Keratinocyte (primary cell): ENCODE data around the gene DESI2. TPM values are rescaled to one million over a fixed set of nuclear protein-coding genes. Genes with fewer than 3 reads are reported as not detected.

ENCODE experiments used
- DNase-seq: peaks from one replicate; pipeline ENCODE4 v3.0.0-alpha.2; 2011; ENCODE audit warnings: low read depth, missing footprints, low spot score
- FAIRE-seq: peaks from 2 replicates; lab custom pipeline; 2011; peaks lifted over from hg19 to GRCh38; lab: Jason Lieb, UNC
- H2AFZ ChIP-seq: 2 replicates; pipeline ENCODE4 v1.6.0; 2012; ENCODE audit warnings: low read length, control low read depth, inconsistent platforms; ENCODE audit not compliant: control insufficient read depth
- H3K27ac ChIP-seq: 2 replicates; pipeline ENCODE4 v1.5.1; 2011; ENCODE audit warnings: low read length; ENCODE audit not compliant: control insufficient read depth, insufficient read depth
- H3K27me3 ChIP-seq: 3 replicates; pipeline ENCODE4 v1.6.0; 2011; ENCODE audit warnings: low read length; ENCODE audit not compliant: control insufficient read depth, insufficient read depth; ENCODE audit errors: extremely low read depth
- H3K36me3 ChIP-seq, 2 experiments: 2 replicates in 1 of 2; 3 replicates in 1 of 2; pipeline ENCODE4 v1.5.1; 2011; ENCODE audit warnings: low read length in 2 of 2, mild to moderate bottlenecking in 1 of 2; ENCODE audit not compliant: control insufficient read depth in 2 of 2, insufficient read depth in 2 of 2; ENCODE audit errors: extremely low read depth in 1 of 2
- H3K4me1 ChIP-seq: 3 replicates; pipeline ENCODE4 v1.5.1; 2011; ENCODE audit warnings: low read length; ENCODE audit not compliant: control insufficient read depth, insufficient read depth; ENCODE audit errors: extremely low read depth
- H3K4me2 ChIP-seq: 3 replicates; pipeline ENCODE4 v1.6.0; 2011; ENCODE audit warnings: low read depth, low read length; ENCODE audit not compliant: control insufficient read depth, insufficient read depth; ENCODE audit errors: extremely low read depth
- H3K4me3 ChIP-seq, 3 experiments: fragments of 200-600 bp in 1 of 3; sonication (generic) in 1 of 3; 2 replicates in 2 of 3; 3 replicates in 1 of 3; pipeline ENCODE4 v1.5.1; 2011 to 2016; ENCODE audit warnings: low read length in 3 of 3, mild to moderate bottlenecking in 3 of 3, control low read depth in 2 of 3, inconsistent platforms in 1 of 3, low read depth in 1 of 3, mixed read lengths in 1 of 3, mixed run types in 1 of 3, moderate library complexity in 1 of 3; ENCODE audit not compliant: control insufficient read depth in 2 of 3, insufficient read depth in 2 of 3; ENCODE audit errors: extremely low read depth in 1 of 3
- H3K79me2 ChIP-seq: 2 replicates; pipeline ENCODE4 v1.6.0; 2012; ENCODE audit warnings: low read length; ENCODE audit not compliant: control insufficient read depth, insufficient read depth
- H3K9ac ChIP-seq: 3 replicates; pipeline ENCODE4 v1.6.0; 2011; ENCODE audit warnings: low read length; ENCODE audit not compliant: control insufficient read depth, insufficient read depth; ENCODE audit errors: extremely low read depth
- H3K9me1 ChIP-seq: 3 replicates; pipeline ENCODE4 v1.6.0; 2011; ENCODE audit warnings: low read length; ENCODE audit not compliant: control insufficient read depth, insufficient read depth; ENCODE audit errors: extremely low read depth
- H3K9me3 ChIP-seq: 2 replicates; pipeline ENCODE4 v1.5.1; 2012; ENCODE audit warnings: low read depth, low read length; ENCODE audit not compliant: control insufficient read depth
- H4K20me1 ChIP-seq: 3 replicates; pipeline ENCODE4 v1.6.0; 2011; ENCODE audit warnings: low read length; ENCODE audit not compliant: control insufficient read depth, insufficient read depth; ENCODE audit errors: extremely low read depth
- CTCF ChIP-seq, 3 experiments: IDR thresholded peaks in 1 of 3; conservative IDR thresholded peaks in 1 of 3; optimal IDR thresholded peaks in 1 of 3; 2 replicates in 2 of 3; 3 replicates in 1 of 3; pipeline versions ENCODE3 to v1.5.1; 2011; ENCODE audit warnings: low read length in 3 of 3, mild to moderate bottlenecking in 3 of 3, moderate library complexity in 2 of 3, control low read depth in 1 of 3, inconsistent platforms in 1 of 3; ENCODE audit not compliant: insufficient read depth in 2 of 3; ENCODE audit errors: extremely low read depth in 1 of 3
- EZH2 ChIP-seq: IDR thresholded peaks from one replicate; pipeline ENCODE4 v1.6.1; 2012; ENCODE audit warnings: inconsistent platforms, mild to moderate bottlenecking, low read length, moderate library complexity
- dilution Hi-C: fragments of 300-500 bp; cut with MboI; formaldehyde crosslinking; loops from one replicate; pipeline ENCODE4 v1.7.0; 2020; ENCODE audit warnings: low sequenced_read_pairs; ENCODE audit not compliant: extremely low pct_ligation_motif_present
- polyA plus RNA-seq, 5 experiments: library from polyadenylated mRNA; depleted of rRNA in 3 of 5; stranded (reverse) in 3 of 5; stranded (forward) in 1 of 5; unstranded in 1 of 5; fragments of >200 nt; gene quantifications; 1 replicate in 1 of 5; 2 replicates in 3 of 5; 3 replicates in 1 of 5; pipeline versions ENCODE4 v1.2.1 to v1.2.3, GENCODE V29; 2011 to 2012; ENCODE audit warnings: missing spikeins in 2 of 5, low read depth in 1 of 5, low replicate concordance in 1 of 5

DESI2 gene
- polyA plus RNA-seq, 1 donor (not counting 4 experiments of a cell fraction or from before 2014, with no cell fraction given): 33.9 TPM

DNA sequence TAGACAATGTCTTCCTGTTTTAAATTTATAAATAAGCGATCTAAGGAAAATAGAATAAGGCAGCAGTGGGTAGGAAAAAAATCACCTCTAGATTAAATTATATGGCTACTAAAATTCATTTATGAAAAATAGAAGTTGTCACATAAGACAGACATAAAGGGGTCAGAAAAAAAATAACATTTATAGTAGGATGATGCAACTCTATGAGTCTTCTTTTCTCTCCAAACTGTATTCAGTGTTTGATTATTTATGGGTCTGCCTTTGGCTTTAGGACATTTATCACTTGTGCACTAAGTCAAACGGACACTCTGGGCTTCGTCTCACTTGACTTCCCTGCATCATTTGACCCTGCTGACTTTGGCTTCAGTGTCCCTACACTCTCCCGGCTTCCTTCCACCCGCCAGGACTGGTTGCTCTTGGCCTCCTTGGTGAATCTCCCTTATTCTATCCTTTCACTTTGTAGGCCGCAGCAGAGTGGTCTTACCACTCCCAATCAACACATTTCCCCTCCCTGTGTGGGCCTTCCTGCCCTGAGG, 47.0 kb upstream of the DESI2 start:
- FAIRE-seq: no peak
- Histone ChIP-seq H3K4me1 (no peaks in the 10 kb centered on the region), H3K9me1 (no peaks in the 10 kb centered on the region), H3K9me3 (no peaks in the 10 kb centered on the region), H4K20me1 (no peaks in the 10 kb centered on the region), H3K9ac (no peak overlapping the region), H3K36me3 (no peaks in the 10 kb centered on the region), H3K4me3 (no peak overlapping the region), H3K27ac (no peak overlapping the region), H3K27me3 (no peaks in the 10 kb centered on the region), H3K4me2 (no peak overlapping the region), H2AFZ (no peak overlapping the region), H3K79me2 (no peaks in the 10 kb centered on the region)
- dilution Hi-C loops: loop anchor here (25.0 kb wide), 1 partner anchor 431 kb away; no protein-coding TSS in a partner anchor
- DNase-seq: no peak
- no peak for TF ChIP-seq CTCF (optimal IDR thresholded peaks at IDR 0.05 in 1 of 3, IDR thresholded peaks at IDR 0.05 in 1 of 3, conservative IDR thresholded peaks at IDR 0.05 in 1 of 3; ENCODE audit: extremely low read depth in 1 of 3, insufficient read depth in 2 of 3, low read length in 3 of 3)
- TF ChIP-seq EZH2: no peak

DNA sequence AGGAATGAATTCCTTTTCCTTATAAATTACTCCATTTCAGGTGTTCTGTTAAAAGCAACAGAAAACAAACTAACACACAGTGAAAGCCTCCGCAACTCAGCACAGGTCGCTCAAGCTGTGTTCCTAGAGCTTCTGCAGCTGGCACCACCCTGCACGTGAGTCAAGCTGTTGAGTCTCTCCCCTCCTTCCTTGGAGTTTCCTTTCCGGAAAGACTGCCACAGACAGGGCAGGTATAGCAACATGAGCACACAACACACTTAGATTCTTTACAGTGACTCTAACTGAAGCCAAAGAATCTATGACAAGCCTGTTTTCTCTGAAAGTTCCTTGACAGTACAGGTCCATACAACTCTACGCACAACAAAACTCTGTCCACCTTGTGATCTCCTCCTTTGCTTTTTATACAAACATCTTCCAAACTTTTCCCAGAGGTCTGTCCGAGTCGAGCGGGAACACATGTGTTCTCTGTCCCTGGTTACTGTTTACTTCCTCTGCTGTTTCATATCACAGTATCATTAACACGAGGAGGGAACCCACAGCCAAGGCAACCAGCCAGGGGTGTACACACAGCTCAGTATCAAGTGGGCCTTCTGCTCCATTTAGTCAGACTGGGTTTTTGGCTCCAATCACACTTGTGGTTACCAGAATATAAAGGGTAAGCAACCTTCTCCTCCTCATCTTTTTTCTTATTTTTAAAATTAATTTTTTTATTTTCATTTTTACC, 38.7 kb upstream of the DESI2 start:
- TF ChIP-seq CTCF (optimal IDR thresholded peaks at IDR 0.05 in 1 of 3, IDR thresholded peaks at IDR 0.05 in 1 of 3, conservative IDR thresholded peaks at IDR 0.05 in 1 of 3; ENCODE audit: extremely low read depth in 1 of 3, insufficient read depth in 2 of 3, low read length in 3 of 3) (no peak), EZH2 (no peak)
- Histone ChIP-seq H3K9me3 (no peaks in the 10 kb centered on the region), H4K20me1 (no peaks in the 10 kb centered on the region), H3K79me2 (no peaks in the 10 kb centered on the region), H3K4me2 (no peak overlapping the region), H2AFZ (no peak overlapping the region), H3K9me1 (no peaks in the 10 kb centered on the region), H3K9ac (no peak overlapping the region), H3K4me1 (no peaks in the 10 kb centered on the region), H3K27ac (no peak overlapping the region), H3K4me3 (no peak overlapping the region), H3K27me3 (no peaks in the 10 kb centered on the region), H3K36me3 (no peaks in the 10 kb centered on the region)
- FAIRE-seq (peak; percentile 5), DNase-seq (no peak)
- dilution Hi-C loops: loop anchor here (25.0 kb wide), 1 partner anchor 423 kb away; no protein-coding TSS in a partner anchor
